Endothelial cell (in vitro differentiated cells): ENCODE measurements around the gene SEMA3F. TPM values are rescaled to one million over a fixed set of nuclear protein-coding genes. Genes with fewer than 3 reads are reported as not detected.

Experiments
- DNase-seq: peaks from one replicate; pipeline ENCODE4 v3.0.0; 2021; ENCODE audit warnings: low spot score
- H3K27ac Mint-ChIP-seq: one replicate; pipeline ENCODE4 v1.8.0; 2021; ENCODE audit warnings: mixed read lengths, inconsistent platforms; ENCODE audit not compliant: unreplicated experiment
- H3K27me3 Mint-ChIP-seq: one replicate; pipeline ENCODE4 v1.8.0; 2021; ENCODE audit warnings: mild to moderate bottlenecking, moderate library complexity, mixed read lengths, inconsistent platforms; ENCODE audit not compliant: unreplicated experiment
- H3K36me3 Mint-ChIP-seq: one replicate; pipeline ENCODE4 v1.8.0; 2021; ENCODE audit warnings: mild to moderate bottlenecking, low read depth, mixed read lengths, inconsistent platforms; ENCODE audit not compliant: unreplicated experiment
- H3K4me1 Mint-ChIP-seq: one replicate; pipeline ENCODE4 v1.8.0; 2021; ENCODE audit warnings: mild to moderate bottlenecking, mixed read lengths, inconsistent platforms; ENCODE audit not compliant: unreplicated experiment
- H3K4me3 Mint-ChIP-seq: one replicate; pipeline ENCODE4 v1.8.0; 2021; ENCODE audit warnings: mild to moderate bottlenecking, mixed read lengths, inconsistent platforms; ENCODE audit not compliant: unreplicated experiment
- H3K9me3 Mint-ChIP-seq: one replicate; pipeline ENCODE4 v1.8.0; 2021; ENCODE audit warnings: mixed read lengths, inconsistent platforms; ENCODE audit not compliant: unreplicated experiment
- CTCF ChIP-seq: fragments of 200-600 bp; sonication (generic); IDR thresholded peaks from one replicate; pipeline ENCODE4 v1.5.0; 2021; ENCODE audit warnings: antibody characterized with exemption; ENCODE audit not compliant: unreplicated experiment
- total RNA-seq: library from RNA; stranded (reverse); fragmentation: NEBNext Ultra II Directional; extraction: Animal tissue kit (Norgen Biotek cat#: 25700); gene quantifications from one replicate; pipeline ENCODE4 v1.2.1, GENCODE V29; 2021; ENCODE audit not compliant: unreplicated experiment

Gene SEMA3F
- total RNA-seq, 1 donor from 2014 or later, result 21.3 TPM

DNA sequence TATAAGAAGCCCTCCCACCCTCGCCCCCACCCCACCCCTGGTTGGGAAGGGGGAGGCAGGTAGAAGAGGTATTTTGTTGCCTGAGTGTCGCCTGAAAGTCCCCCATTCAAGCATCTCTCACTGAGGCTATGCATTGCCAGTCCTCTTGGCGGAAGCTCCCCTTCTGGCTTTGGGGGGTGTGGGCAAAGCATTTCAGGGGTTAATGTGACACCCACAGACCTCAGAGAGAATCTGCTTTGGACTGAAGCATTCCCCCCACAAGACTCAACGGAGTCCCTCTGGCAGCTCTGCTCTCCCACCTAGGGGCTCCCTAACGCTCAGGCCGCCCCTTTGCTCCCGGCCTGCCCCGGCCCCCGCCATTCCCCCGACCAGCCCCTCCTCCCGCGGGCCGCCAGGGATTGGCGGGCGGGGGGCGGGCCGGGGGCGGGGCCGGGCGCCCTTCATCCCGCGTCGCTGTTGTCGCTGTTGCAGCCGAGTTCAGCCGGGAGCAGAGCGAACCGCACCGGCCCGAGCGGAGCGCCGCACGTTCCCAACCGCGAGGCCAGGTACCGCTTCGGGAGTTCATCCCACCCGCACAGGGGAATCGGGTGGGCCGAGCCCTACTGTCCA, 49.8 kb downstream of the SEMA3F start, which contains the start of gene SLC38A3:
Gene SLC38A3 (plus strand): TSS at position 468 of the 609 bp plus-strand sequence. CDS start 8,929 bp downstream, outside the sequence.
- H3K36me3 Mint-ChIP-seq, result no peaks in the 10 kb centered on the region
- H3K4me3 Mint-ChIP-seq, result peak within 1 kb of the TSS; percentile 51
- DNase-seq, result peak; percentile 58
- H3K4me1 Mint-ChIP-seq, result no peaks in the 10 kb centered on the region
- H3K27me3 Mint-ChIP-seq, result peaks cover 14% of the 10 kb centered on the region
- no peaks in the 10 kb centered on the region for H3K9me3 Mint-ChIP-seq
- H3K27ac Mint-ChIP-seq, result no peak within 1 kb of the TSS
- no peak for TF ChIP-seq CTCF

DNA sequence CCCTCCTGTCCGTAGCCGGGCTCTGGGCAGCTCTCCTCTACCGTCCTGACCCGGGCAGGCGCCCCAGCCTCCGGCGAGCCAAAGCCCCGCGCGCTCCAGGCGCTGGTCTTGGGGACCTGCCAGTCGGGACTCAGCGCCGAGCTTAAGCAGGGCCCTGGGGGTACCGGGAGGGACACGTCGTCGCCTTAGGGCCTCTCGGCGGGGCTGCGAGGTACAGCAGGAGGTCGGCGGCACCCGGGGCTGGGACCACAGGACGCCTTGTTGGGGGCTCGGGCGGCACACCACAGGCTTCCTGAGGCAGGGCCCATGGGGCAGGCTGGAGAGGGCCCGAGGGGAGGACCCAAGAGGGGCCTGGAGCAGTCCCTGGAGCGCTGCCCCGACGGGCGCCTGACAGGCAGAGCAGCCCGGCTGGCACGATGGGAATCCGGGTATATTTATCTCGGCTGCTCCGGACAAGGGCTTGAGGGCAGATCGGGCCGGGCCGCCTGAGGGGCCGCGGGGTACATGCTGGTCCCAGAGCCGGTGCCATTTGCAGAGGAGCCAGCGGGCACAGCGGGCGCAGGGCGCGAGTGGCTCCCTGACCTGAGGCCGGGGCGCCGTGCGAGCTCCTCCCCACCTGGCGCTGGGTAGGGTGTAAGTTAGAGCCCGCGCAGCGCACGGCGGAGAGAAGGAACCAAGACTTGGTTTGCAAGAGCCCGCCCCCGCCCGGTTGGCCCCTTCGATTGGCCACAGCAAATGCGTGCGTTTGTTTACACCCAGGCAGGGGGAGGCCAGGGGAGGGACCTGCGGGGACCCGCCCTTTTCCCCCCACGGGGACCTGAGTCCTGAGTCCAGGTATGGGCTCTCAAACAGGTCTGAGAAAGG, 50.5 kb downstream of the SEMA3F start:
- H3K4me1 Mint-ChIP-seq, result no peaks in the 10 kb centered on the region
- no peak overlapping the region for H3K27ac Mint-ChIP-seq
- no peak overlapping the region for H3K4me3 Mint-ChIP-seq
- H3K27me3 Mint-ChIP-seq, result peaks cover 14% of the 10 kb centered on the region
- no peaks in the 10 kb centered on the region for H3K9me3 Mint-ChIP-seq
- no peak for TF ChIP-seq CTCF
- no peaks in the 10 kb centered on the region for H3K36me3 Mint-ChIP-seq
- DNase-seq, result peak; percentile 32

- Mint-ChIP-seq H3K4me3 (no peak overlapping the region), H3K36me3 (no peaks in the 10 kb centered on the region), H3K27ac (no peak overlapping the region), H3K27me3 (peaks cover 9% of the 10 kb centered on the region), H3K9me3 (no peaks in the 10 kb centered on the region), H3K4me1 (no peaks in the 10 kb centered on the region)
- no peak for DNase-seq
- no peak for TF ChIP-seq CTCF
These were observed 52.4 kb downstream of the SEMA3F start for GRCh38 chr3:50207359-50208042.

GRCh38 chr3:50208677-50209344, 53.7 kb downstream of the SEMA3F start:
- DNase-seq, result no peak
- Mint-ChIP-seq H3K4me1 (no peaks in the 10 kb centered on the region), H3K27ac (no peak overlapping the region), H3K27me3 (peaks cover 5% of the 10 kb centered on the region), H3K4me3 (peak overlapping the region; percentile 11), H3K36me3 (no peaks in the 10 kb centered on the region), H3K9me3 (no peaks in the 10 kb centered on the region)
- no peak for TF ChIP-seq CTCF
